NCI-H446 (cell line): ENCODE measurements around the gene GET3.
"Not testable (repeated sequence)": the region's sequence is repeated elsewhere in the genome, so short reads cannot be mapped to it uniquely, and the experiment has no call there.

Source experiments
- DNase-seq, 2 experiments: peaks; one replicate each; lab custom pipeline; 2025; lab: John Stamatoyannopoulos, UW

Gene GET3

GRCh38 chr19:12715929-12716328 is 21.4 kb upstream of the GET3 start:
- no peak for DNase-seq

DNA sequence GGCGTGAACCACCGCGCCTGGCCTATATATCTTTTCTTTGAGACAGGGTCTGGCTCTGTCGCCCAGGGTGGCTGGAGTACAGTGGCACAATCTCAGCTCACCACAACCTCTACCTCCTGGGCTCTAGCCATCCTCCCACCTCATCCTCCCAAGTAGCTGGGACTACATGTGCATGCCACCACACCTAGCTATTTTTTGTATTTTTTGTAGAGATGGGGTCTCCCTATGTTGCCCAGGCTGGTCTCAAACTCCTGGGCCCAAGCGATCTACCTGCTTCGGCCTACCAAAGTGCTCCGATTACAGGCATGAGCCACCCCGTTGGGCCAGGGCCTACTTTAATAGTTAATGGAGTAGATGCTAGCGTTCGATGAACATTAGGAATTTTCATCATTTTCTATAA is 17.0 kb upstream of the GET3 start:
- DNase-seq: no peak

DNA sequence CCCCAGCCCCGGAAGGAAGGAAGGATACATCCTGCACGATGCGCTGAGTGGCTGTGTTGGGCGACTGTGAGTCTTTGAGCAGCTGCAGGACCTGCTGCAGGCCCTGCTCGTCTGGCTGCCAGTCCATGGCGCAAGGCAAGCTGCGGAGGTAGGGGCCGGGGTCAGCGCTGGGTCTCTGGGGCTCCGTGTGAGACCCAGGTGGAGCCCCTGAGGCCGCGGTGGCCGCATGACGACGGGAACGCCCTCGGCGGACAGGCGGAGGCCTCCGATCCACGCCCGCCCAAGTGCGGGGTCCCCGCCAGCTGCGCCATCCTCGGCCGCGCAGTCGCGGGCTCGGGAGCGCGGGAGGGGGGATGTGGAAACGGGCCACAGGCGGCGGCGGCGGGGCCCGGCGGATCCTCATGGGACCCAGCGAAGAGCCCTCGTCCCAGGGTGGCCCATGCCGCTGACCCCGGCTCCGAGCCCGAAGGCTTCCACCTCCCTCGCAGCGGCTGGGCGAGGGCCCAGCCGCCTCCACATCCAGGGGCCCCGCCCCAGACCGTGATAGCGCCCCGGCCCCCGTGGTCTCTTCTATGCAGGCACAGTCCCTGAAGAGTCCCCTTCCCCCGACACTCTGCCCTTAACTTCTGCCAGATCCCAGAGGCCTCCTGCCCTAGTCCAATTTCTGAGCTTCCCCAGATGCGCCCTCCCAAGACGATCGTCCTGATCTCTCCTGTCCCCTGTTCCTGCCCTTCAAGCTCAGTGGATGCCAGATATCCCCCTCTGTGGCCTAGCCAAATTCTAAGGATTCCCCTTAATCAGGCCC is 16.2 kb upstream of the GET3 start:
- no peak for DNase-seq

- DNase-seq: peak; percentile 58 to 73
These were observed 15.4 kb upstream of the GET3 start for GRCh38 chr19:12721656-12722565.

DNA sequence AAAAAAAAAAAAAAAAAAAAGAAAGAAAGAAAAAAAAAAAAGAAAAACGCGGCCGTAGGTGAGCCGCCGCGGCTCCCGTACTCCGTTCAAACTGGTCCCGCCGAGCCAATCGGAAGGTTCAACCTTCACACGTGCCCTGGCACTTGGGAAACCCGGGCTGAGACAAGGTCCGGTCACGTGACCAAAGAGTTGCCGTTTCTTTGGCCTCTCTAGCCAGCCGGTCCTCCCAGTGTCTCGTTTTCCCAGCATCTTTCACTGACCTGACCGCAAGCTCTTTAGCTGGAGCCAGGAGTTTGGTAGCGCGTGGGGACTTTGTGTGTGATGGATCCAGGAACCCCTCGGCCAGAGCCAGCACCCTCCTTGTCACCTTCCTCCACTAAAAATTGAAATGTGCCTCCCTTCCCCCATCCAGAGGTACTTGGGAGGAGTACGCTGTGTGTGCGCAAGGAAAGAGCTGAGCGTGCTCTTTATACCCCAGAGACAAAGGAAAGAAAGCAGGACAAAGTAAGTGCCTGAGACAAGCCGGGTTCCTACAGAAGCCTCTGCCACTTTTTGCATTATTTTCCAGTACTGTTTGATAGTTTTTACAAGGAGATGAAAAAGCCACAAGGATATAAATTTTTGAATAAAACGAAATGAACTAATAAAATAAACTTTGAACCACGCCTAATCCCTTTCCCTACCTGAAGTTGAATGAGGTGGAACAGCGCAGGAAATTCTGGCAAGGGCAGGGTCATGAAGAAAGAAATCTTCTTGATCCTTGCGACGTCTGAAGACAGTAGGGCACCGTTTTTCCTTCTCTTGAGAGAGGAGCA is 14.5 kb upstream of the GET3 start:
- DNase-seq: peak; percentile 99 to 100

DNA sequence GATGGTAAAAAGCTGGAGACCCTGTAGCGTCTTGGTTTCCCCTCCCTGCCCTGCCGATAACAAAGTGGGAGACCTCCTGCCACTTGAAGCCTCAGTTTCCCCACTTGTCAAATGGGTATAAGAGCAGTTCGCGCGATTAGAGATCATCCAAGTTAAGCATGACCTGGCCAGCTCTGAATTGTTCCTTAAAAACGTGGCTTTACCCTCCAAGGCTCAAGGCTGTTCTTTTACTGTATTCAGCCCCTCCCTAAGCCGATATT is 14.0 kb upstream of the GET3 start:
- no peak for DNase-seq

- DNase-seq: peak; percentile 66 to 86
These were observed 13.5 kb upstream of the GET3 start, which contains the start of gene TNPO2 for GRCh38 chr19:12723641-12724426. Gene TNPO2 (minus strand): TSS chr19:12723932. CDS start chr19:12720977, 2,955 bp downstream.

GRCh38 chr19:12725612-12726011 is 11.7 kb upstream of the GET3 start:
- DNase-seq: not testable (repeated sequence)

- no peak for DNase-seq
These were observed 10.3 kb upstream of the GET3 start for GRCh38 chr19:12726988-12727316.

DNA sequence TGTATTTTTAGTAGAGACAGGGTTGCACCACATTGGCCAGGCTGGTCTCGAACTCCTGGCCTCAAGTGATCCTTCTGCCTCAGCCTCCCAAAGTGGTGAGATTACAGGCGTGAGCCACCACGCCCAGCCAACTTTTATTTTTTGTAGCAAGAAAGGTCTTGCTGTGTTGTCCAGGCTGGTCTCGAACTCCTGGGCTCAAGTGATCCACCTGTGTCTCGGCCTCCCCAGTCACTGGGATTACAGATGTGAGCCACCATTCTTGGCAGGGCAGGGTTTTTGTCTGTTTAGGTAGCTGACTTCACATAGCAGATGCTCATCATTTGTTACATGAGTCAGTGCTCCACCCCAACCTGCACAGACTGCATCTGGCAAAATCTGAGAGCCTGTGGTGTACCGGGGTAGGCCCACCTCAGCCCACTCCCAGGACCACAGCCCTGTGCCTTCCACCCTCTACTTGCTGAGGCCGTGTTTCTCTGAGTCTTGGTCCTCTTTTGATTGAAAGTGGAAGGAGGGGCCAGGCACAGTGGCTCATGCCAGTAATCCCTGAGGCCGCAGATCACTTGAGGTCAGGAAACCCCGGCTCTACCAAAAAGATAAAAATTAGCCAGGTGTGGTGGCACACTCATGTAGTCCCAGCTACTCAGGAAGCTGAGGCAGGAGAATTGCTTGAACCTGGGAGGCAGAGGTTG is 9.4 kb upstream of the GET3 start:
- DNase-seq: no peak

- no peak for DNase-seq
These were observed 7.2 kb upstream of the GET3 start for GRCh38 chr19:12730064-12730463.

GRCh38 chr19:12731337-12731736 is 6.0 kb upstream of the GET3 start:
- DNase-seq: no peak

DNA sequence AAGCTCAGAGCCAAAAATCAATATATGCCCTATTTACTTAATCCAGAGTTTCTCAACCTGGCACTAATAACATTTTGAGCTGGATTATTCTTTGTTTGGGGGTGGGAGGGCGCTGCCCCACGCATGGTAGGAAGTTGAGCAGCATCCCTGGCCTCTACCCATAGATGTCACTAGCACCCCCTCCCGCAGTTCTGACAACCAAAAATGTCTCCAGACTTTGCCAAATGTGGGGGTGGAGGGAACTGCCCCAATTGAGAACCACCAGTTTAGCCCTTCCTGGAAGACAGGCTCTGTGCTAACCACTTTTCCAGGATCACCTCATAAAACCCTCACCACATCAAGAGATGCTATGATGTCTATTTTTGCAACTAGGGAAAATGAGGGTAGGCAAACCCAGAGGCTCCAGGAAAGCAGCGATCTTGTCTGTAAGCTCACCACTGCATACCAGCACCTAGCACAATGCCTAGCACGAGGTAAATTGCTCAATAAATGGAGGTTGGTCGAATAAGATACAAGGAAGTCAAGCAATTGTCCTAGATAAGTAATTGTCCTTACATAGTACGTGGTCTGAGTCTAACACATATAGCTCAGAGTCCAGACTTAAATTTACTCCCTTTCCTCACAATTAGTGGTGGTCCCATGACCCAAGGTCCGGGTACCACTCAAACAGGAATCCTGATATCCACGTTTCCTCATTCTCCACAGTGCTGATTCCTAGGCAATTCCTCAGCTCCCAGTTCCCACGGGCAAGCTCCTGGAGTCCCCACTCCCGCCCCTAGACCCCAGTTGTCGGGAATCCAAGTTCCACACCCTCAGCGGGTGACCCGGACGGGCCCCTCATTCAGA is 3.7 kb upstream of the GET3 start:
- DNase-seq: peak in 1 of 2 experiments; percentile 31

GRCh38 chr19:12737835-12738351 is 596 bp downstream of the GET3 start:
- no peak for DNase-seq

DNA sequence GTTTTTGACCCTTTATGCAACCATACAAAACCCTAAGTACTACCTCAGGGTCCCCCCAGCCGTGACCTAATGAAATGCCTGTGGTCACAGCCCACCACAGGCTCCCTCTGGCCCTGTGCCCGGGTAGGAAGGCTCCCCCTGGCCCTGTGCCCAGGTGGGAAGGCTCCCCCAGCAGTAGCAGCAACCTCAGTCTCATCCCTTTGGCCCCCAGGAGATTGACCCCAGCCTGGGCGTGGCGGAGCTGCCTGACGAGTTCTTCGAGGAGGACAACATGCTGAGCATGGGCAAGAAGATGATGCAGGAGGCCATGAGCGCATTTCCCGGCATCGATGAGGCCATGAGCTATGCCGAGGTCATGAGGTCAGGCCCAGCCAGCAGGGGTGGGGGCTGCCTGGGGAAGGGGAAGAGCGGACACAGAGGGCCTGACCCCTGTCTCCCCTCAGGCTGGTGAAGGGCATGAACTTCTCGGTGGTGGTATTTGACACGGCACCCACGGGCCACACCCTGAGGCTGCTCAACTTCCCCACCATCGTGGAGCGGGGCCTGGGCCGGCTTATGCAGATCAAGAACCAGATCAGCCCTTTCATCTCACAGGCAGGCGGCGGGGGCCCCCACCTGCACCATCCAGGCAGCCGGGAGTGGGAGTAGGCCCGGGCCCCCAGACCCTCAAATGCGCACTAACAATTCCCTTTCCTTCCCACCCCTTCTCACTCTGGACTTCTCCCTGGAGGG is 8.0 kb downstream of the GET3 start:
- no peak for DNase-seq

GRCh38 chr19:12748489-12748888 is 11.2 kb downstream of the GET3 start:
- DNase-seq: no peak

GRCh38 chr19:12749938-12750521 is 12.7 kb downstream of the GET3 start:
- no peak for DNase-seq

GRCh38 chr19:12750851-12751250 is 13.6 kb downstream of the GET3 start:
- no peak for DNase-seq

GRCh38 chr19:12751635-12752034 is 14.3 kb downstream of the GET3 start, which contains the start of gene BEST2:
Gene BEST2 (plus strand): TSS chr19:12751791. CDS start chr19:12752593, 802 bp downstream.
- no peak for DNase-seq
